Measurements from ENCODE around the gene VMAC.

VMAC gene

GRCh38 chr19:5910638-5910907 lies 5.9 kb downstream of the VMAC start:
- no peak for DNase-seq (ENCODE audit: low read depth)
- no peak for TF ChIP-seq CTCF (IDR thresholded peaks at IDR 0.05; ENCODE audit: low read length, missing control alignments)
- H3K4me3 ChIP-seq (replicated peaks; ENCODE audit: low read depth, low read length): no peak overlapping the region

GRCh38 chr19:5911366-5911765 lies 6.7 kb downstream of the VMAC start:
- H3K4me3 ChIP-seq (replicated peaks; ENCODE audit: low read depth, low read length): no peak overlapping the region
- TF ChIP-seq CTCF (IDR thresholded peaks at IDR 0.05; ENCODE audit: low read length, missing control alignments): no peak
- DNase-seq (ENCODE audit: low read depth): no peak

- DNase-seq (ENCODE audit: low read depth): peak; percentile 46
- no peak within 1 kb of the TSS for H3K4me3 ChIP-seq (replicated peaks; ENCODE audit: low read depth, low read length)
- TF ChIP-seq CTCF (IDR thresholded peaks at IDR 0.05; ENCODE audit: low read length, missing control alignments): no peak
These were observed 9.2 kb downstream of the VMAC start, which contains the start of gene CAPS for GRCh38 chr19:5913739-5914357. TSS of gene CAPS (plus strand) at chr19:5914254. CDS start at chr19:5914407, 153 bp downstream.

- no peak overlapping the region for H3K4me3 ChIP-seq (replicated peaks; ENCODE audit: low read depth, low read length)
- no peak for TF ChIP-seq CTCF (IDR thresholded peaks at IDR 0.05; ENCODE audit: low read length, missing control alignments)
- DNase-seq (ENCODE audit: low read depth): no peak
These were observed 9.7 kb downstream of the VMAC start for GRCh38 chr19:5914358-5914774.

- DNase-seq (ENCODE audit: low read depth): no peak
- no peak overlapping the region for H3K4me3 ChIP-seq (replicated peaks; ENCODE audit: low read depth, low read length)
- no peak for TF ChIP-seq CTCF (IDR thresholded peaks at IDR 0.05; ENCODE audit: low read length, missing control alignments)
These were observed 10.5 kb downstream of the VMAC start for GRCh38 chr19:5914946-5915781.

- H3K4me3 ChIP-seq (replicated peaks; ENCODE audit: low read depth, low read length): no peak overlapping the region
- DNase-seq (ENCODE audit: low read depth): no peak
- no peak for TF ChIP-seq CTCF (IDR thresholded peaks at IDR 0.05; ENCODE audit: low read length, missing control alignments)
These were observed 11.1 kb downstream of the VMAC start for GRCh38 chr19:5915782-5916165.
